ENCODE data around the gene GPNMB. TPM values are rescaled to one million over a fixed set of nuclear protein-coding genes. Genes with fewer than 3 reads are reported as not detected.

The GPNMB gene
- total RNA-seq, 1 donor from 2014 or later, result 36.1 TPM

DNA sequence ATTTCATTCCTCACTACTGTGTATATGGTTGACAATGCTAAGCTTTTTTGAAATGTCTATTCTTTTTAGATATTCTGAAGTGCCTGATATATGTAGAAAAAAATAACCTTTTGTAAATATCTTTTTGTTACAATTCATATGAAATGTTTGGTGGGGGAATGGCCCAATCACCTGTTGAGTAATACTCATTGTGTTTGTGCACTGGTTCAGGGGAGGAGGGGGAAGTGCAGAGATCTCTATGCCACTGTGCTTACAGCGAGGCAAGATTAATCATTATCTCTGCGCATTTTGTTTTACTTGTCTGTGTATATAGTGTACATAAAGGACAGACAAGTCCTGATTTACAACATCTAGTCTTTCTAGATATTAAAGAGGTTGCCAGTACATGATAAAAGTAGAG lies 39.6 kb upstream of the GPNMB start:
- DNase-seq (ENCODE audit: low read depth), result no peak
- Histone ChIP-seq H3K27me3 (ENCODE audit: control insufficient read depth, insufficient read depth, low read length) (no peaks in the 10 kb centered on the region), H3K4me3 (ENCODE audit: low read depth, low read length) (no peak overlapping the region), H3K36me3 (ENCODE audit: control insufficient read depth, insufficient read depth, low read length) (no peaks in the 10 kb centered on the region)
- TF ChIP-seq CTCF (IDR thresholded peaks at IDR 0.05; ENCODE audit: insufficient read depth, low read length, poor library complexity, severe bottlenecking), result no peak

DNA sequence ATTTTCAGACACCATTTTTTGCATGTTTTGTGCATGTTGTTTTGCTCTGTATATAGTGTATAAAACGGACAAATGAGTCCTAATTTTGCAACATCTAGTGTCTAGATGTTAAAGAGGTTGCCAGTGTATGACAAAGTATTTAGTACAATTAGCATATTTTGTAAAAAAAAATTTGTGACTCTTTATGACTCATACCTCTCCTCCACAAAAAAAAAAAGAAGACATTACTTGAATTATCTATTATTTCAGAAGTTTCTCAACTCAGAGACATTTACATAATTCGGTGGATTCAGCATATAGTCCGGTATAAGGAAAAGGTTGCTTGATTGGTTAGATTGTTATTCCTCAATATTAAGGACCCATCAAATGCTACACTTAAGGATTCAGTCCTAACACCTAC lies 38.7 kb upstream of the GPNMB start:
- no peak for DNase-seq (ENCODE audit: low read depth)
- Histone ChIP-seq H3K36me3 (ENCODE audit: control insufficient read depth, insufficient read depth, low read length) (no peaks in the 10 kb centered on the region), H3K27me3 (ENCODE audit: control insufficient read depth, insufficient read depth, low read length) (no peaks in the 10 kb centered on the region), H3K4me3 (ENCODE audit: low read depth, low read length) (no peak overlapping the region)
- no peak for TF ChIP-seq CTCF (IDR thresholded peaks at IDR 0.05; ENCODE audit: insufficient read depth, low read length, poor library complexity, severe bottlenecking)

DNA sequence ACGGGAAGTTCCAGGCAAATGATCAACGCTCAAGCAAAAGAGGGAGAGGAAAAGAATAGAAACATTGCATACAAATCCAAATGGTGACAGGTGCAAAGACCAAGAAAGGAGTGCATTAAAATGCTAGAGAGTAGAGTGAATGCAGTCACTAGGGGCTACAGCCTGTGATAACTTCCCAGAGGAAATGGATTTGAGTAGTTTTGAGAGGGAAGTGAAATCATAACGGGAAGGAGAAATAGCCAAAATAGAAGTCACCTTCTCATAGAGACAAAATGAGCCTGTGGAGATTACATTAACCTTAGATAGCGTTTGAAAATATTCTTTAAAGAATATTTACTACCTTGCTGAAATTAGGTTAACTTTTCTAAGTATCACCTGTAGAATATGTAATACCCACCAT lies 38.3 kb upstream of the GPNMB start:
- TF ChIP-seq CTCF (IDR thresholded peaks at IDR 0.05; ENCODE audit: insufficient read depth, low read length, poor library complexity, severe bottlenecking), result no peak
- DNase-seq (ENCODE audit: low read depth), result no peak
- Histone ChIP-seq H3K36me3 (ENCODE audit: control insufficient read depth, insufficient read depth, low read length) (no peaks in the 10 kb centered on the region), H3K27me3 (ENCODE audit: control insufficient read depth, insufficient read depth, low read length) (no peaks in the 10 kb centered on the region), H3K4me3 (ENCODE audit: low read depth, low read length) (no peak overlapping the region)

DNA sequence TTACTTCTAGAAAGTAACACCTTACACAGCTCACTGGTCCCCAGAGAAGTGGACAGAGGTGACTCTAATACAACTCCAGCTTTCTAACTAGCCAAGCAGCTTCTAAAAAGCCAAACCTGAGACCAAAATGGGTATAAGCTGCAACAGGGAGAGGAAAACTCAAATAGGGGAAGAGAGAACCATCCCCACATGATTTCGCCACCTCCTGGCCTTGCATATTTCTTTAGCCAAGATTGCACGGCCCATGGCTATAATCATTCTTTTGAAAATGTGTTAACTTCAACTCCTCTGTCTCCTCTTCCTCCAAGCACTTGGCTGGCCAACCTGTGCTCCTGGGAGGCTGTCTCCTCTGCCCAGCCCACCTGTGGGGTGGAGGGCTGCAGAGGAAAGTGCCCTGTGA lies 36.1 kb upstream of the GPNMB start:
- TF ChIP-seq CTCF (IDR thresholded peaks at IDR 0.05; ENCODE audit: insufficient read depth, low read length, poor library complexity, severe bottlenecking), result no peak
- Histone ChIP-seq H3K27me3 (ENCODE audit: control insufficient read depth, insufficient read depth, low read length) (no peaks in the 10 kb centered on the region), H3K4me3 (ENCODE audit: low read depth, low read length) (no peak overlapping the region), H3K36me3 (ENCODE audit: control insufficient read depth, insufficient read depth, low read length) (no peaks in the 10 kb centered on the region)
- no peak for DNase-seq (ENCODE audit: low read depth)

DNA sequence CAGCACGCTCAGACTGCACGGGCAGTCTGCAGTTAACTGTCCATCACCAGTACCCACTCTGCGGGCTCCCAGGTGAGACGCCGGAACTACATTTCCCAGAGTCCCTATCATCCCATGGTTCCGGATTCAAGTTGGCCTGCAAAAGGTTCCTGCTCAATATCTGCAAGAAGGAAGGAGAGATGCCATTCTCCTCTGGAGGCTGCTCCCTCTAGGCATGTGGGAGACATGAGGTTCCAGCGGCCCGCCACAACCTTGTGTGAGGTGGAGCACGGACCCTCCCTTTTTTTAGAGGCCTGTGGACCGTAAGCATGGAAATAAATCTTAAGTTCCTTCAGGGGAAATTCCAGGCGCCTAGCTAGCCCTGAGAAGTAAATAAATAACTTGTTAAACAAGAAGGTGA lies 35.0 kb upstream of the GPNMB start:
- DNase-seq (ENCODE audit: low read depth), result peak; percentile 23
- Histone ChIP-seq H3K4me3 (ENCODE audit: low read depth, low read length) (no peak overlapping the region), H3K27me3 (ENCODE audit: control insufficient read depth, insufficient read depth, low read length) (no peaks in the 10 kb centered on the region), H3K36me3 (ENCODE audit: control insufficient read depth, insufficient read depth, low read length) (no peaks in the 10 kb centered on the region)
- no peak for TF ChIP-seq CTCF (IDR thresholded peaks at IDR 0.05; ENCODE audit: insufficient read depth, low read length, poor library complexity, severe bottlenecking)

GRCh38 chr7:23212395-23212794 lies 34.2 kb upstream of the GPNMB start:
- no peak overlapping the region for H3K4me3 ChIP-seq (ENCODE audit: low read depth, low read length)
- TF ChIP-seq CTCF (IDR thresholded peaks at IDR 0.05; ENCODE audit: insufficient read depth, low read length, poor library complexity, severe bottlenecking), result no peak
- DNase-seq (ENCODE audit: low read depth), result no peak
- no peaks in the 10 kb centered on the region for H3K27me3 ChIP-seq (ENCODE audit: control insufficient read depth, insufficient read depth, low read length)
- no peaks in the 10 kb centered on the region for H3K36me3 ChIP-seq (ENCODE audit: control insufficient read depth, insufficient read depth, low read length)

All from kidney epithelial cell (primary cell).